CD4-positive, alpha-beta T cell treated with Interleukin-1 beta for 1 hour (primary cell): ENCODE measurements around the gene TFPT.
"Not testable (repeated sequence)": the region's sequence is repeated elsewhere in the genome, so short reads cannot be mapped to it uniquely, and the experiment has no call there.

Source experiments
- DNase-seq, 2 donors: peaks; one replicate each; pipeline ENCODE4 v3.0.0-alpha.2; 2020 to 2022

TFPT gene

GRCh38 chr19:54114340-54115108 lies 933 bp downstream of the TFPT start:
- peak; percentile 35 to 59 for DNase-seq

GRCh38 chr19:54109651-54110050 lies 5.8 kb downstream of the TFPT start:
- DNase-seq, result no peak

- no peak for DNase-seq
These were observed 7.0 kb downstream of the TFPT start for GRCh38 chr19:54108496-54108895.

- no peak for DNase-seq
These were observed 7.5 kb downstream of the TFPT start for GRCh38 chr19:54107876-54108490.

- DNase-seq, result no peak
These were observed 8.7 kb downstream of the TFPT start for GRCh38 chr19:54106716-54107115.

- DNase-seq, result no peak
These were observed 9.7 kb downstream of the TFPT start for GRCh38 chr19:54105796-54106195.

GRCh38 chr19:54104998-54105715 lies 10.3 kb downstream of the TFPT start:
- DNase-seq, result no peak

GRCh38 chr19:54102421-54103169 lies 12.9 kb downstream of the TFPT start, which contains the start of gene NDUFA3:
TSS of gene NDUFA3 (plus strand) at chr19:54102855. CDS start at chr19:54102879, 24 bp downstream.
- DNase-seq, result peak; percentile 99 to 100

GRCh38 chr19:54100561-54100960 lies 14.9 kb downstream of the TFPT start, which contains the start of gene OSCAR:
TSS of gene OSCAR (minus strand) at chr19:54100803. CDS start at chr19:54100792, 11 bp downstream.
- DNase-seq, result peak in 1 of 2 donors; percentile 70

- not testable (repeated sequence) for DNase-seq
These were observed 15.6 kb downstream of the TFPT start for GRCh38 chr19:54099903-54100255.

GRCh38 chr19:54099190-54099902 lies 16.1 kb downstream of the TFPT start:
- DNase-seq, result no peak

- peak in 1 of 2 donors; percentile 8 for DNase-seq
These were observed 18.8 kb downstream of the TFPT start for GRCh38 chr19:54096617-54097106.

GRCh38 chr19:54095859-54096616 lies 19.4 kb downstream of the TFPT start:
- DNase-seq, result peak; percentile 42 to 53

GRCh38 chr19:54095136-54095858 lies 20.2 kb downstream of the TFPT start:
- no peak for DNase-seq

GRCh38 chr19:54094426-54095000 lies 20.9 kb downstream of the TFPT start:
- DNase-seq, result no peak

GRCh38 chr19:54084410-54084809 lies 31.0 kb downstream of the TFPT start:
- no peak for DNase-seq

- DNase-seq, result no peak
These were observed 34.4 kb downstream of the TFPT start, which contains the start of gene TARM1 for GRCh38 chr19:54081032-54081431. TSS of gene TARM1 (minus strand) at chr19:54081365. CDS start at chr19:54081340, 25 bp downstream.

GRCh38 chr19:54077334-54077733 lies 38.1 kb downstream of the TFPT start:
- DNase-seq, result no peak

- no peak for DNase-seq
These were observed 40.6 kb downstream of the TFPT start for GRCh38 chr19:54074851-54075250.

- no peak for DNase-seq
These were observed 41.6 kb downstream of the TFPT start for GRCh38 chr19:54073829-54074228.
